ENCODE results near the gene POU2AF3. TPM values are rescaled to one million over a fixed set of nuclear protein-coding genes. Genes with fewer than 3 reads are reported as not detected.

Gene POU2AF3
- total RNA-seq, 2 experiments from 2014 or later, result not detected

- Mint-ChIP-seq H3K4me1 (ENCODE audit: low read depth) (no peaks in the 10 kb centered on the region), H3K27ac (no peak overlapping the region), H3K36me3 (ENCODE audit: low read depth) (no peaks in the 10 kb centered on the region), H3K27me3 (peaks cover 35% of the 10 kb centered on the region), H3K9me3 (no peaks in the 10 kb centered on the region), H3K4me3 (no peak overlapping the region)
- DNase-seq (no peak), ATAC-seq (ENCODE audit: poor library complexity) (no peak)
- H3K4me1 ChIP-seq (ENCODE audit: insufficient read depth, low read length), result no peaks in the 10 kb centered on the region
- CTCF ChIA-PET, result no interaction called here
- TF ChIP-seq, protein P1, sequence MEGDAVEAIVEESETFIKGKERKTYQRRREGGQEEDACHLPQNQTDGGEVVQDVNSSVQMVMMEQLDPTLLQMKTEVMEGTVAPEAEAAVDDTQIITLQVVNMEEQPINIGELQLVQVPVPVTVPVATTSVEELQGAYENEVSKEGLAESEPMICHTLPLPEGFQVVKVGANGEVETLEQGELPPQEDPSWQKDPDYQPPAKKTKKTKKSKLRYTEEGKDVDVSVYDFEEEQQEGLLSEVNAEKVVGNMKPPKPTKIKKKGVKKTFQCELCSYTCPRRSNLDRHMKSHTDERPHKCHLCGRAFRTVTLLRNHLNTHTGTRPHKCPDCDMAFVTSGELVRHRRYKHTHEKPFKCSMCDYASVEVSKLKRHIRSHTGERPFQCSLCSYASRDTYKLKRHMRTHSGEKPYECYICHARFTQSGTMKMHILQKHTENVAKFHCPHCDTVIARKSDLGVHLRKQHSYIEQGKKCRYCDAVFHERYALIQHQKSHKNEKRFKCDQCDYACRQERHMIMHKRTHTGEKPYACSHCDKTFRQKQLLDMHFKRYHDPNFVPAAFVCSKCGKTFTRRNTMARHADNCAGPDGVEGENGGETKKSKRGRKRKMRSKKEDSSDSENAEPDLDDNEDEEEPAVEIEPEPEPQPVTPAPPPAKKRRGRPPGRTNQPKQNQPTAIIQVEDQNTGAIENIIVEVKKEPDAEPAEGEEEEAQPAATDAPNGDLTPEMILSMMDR (IDR thresholded peaks at IDR 0.05), result no peak
- no peaks in the 10 kb centered on the region for H3K9me3 ChIP-seq (ENCODE audit: control insufficient read depth in 1 of 2, insufficient read depth in 1 of 2, low read length in 2 of 2)
- no peaks in the 10 kb centered on the region for H3K36me3 ChIP-seq (ENCODE audit: insufficient read depth, low read length)
- no peak overlapping the region for H3K4me3 ChIP-seq (ENCODE audit: low read length)
- POLR2A ChIA-PET, result no interaction called here
- intact Hi-C loops (cut with DNase I, micrococcal nuclease), result loop anchor here in 1 of 2 experiments (5.0 kb wide), 1 partner anchor 39 kb away; no protein-coding TSS in a partner anchor
- H3K27me3 ChIP-seq (ENCODE audit: control insufficient read depth in 1 of 2, insufficient read depth in 2 of 2, low read length in 2 of 2), result peaks cover 6% of the 10 kb centered on the region in 2 experiments
- H3K27ac ChIP-seq (ENCODE audit: low read depth in 1 of 2, low read length in 2 of 2), result no peak overlapping the region
Measured at GRCh38 chr11:111308140-111308539, 9.8 kb downstream of the POU2AF3 start.

- TF ChIP-seq, protein P1 (IDR thresholded peaks at IDR 0.05), result no peak
- Histone ChIP-seq H3K27me3 (ENCODE audit: control insufficient read depth in 1 of 2, insufficient read depth in 2 of 2, low read length in 2 of 2) (peaks cover 0 to 6% of the 10 kb centered on the region in 2 experiments), H3K4me3 (ENCODE audit: low read length) (no peak overlapping the region), H3K9me3 (ENCODE audit: control insufficient read depth in 1 of 2, insufficient read depth in 1 of 2, low read length in 2 of 2) (no peaks in the 10 kb centered on the region), H3K27ac (ENCODE audit: low read depth in 1 of 2, low read length in 2 of 2) (no peak overlapping the region), H3K4me1 (ENCODE audit: insufficient read depth, low read length) (no peaks in the 10 kb centered on the region), H3K36me3 (ENCODE audit: insufficient read depth, low read length) (no peaks in the 10 kb centered on the region)
- intact Hi-C loops (cut with DNase I, micrococcal nuclease), result loop anchor here in 1 of 2 experiments (5.0 kb wide), 1 partner anchor 38 kb away; no protein-coding TSS in a partner anchor
- H3K4me1 Mint-ChIP-seq (ENCODE audit: low read depth), result no peaks in the 10 kb centered on the region
- H3K27me3 Mint-ChIP-seq, result peaks cover 35% of the 10 kb centered on the region
- no peak for DNase-seq
- no peak overlapping the region for H3K4me3 Mint-ChIP-seq
- no peak overlapping the region for H3K27ac Mint-ChIP-seq
- ChIA-PET POLR2A (no interaction called here), CTCF (no interaction called here)
- no peaks in the 10 kb centered on the region for H3K36me3 Mint-ChIP-seq (ENCODE audit: low read depth)
- no peaks in the 10 kb centered on the region for H3K9me3 Mint-ChIP-seq
- no peak for ATAC-seq (ENCODE audit: poor library complexity)
Measured at GRCh38 chr11:111309215-111309915, 11.0 kb downstream of the POU2AF3 start.

- POLR2A ChIA-PET, result no interaction called here
- intact Hi-C loops (cut with DNase I, micrococcal nuclease), result no loop called here
- TF ChIP-seq, protein P1 (IDR thresholded peaks at IDR 0.05), result no peak
Measured at GRCh38 chr11:111310088-111310487, 11.7 kb downstream of the POU2AF3 start.

More at GRCh38 chr11:111310088-111310487, 11.7 kb downstream of the POU2AF3 start:
- no peaks in the 10 kb centered on the region for H3K36me3 Mint-ChIP-seq (ENCODE audit: low read depth)
- Histone ChIP-seq H3K9me3 (ENCODE audit: control insufficient read depth in 1 of 2, insufficient read depth in 1 of 2, low read length in 2 of 2) (no peaks in the 10 kb centered on the region), H3K27ac (ENCODE audit: low read depth in 1 of 2, low read length in 2 of 2) (no peak overlapping the region), H3K4me1 (ENCODE audit: insufficient read depth, low read length) (no peaks in the 10 kb centered on the region), H3K4me3 (ENCODE audit: low read length) (no peak overlapping the region), H3K36me3 (ENCODE audit: insufficient read depth, low read length) (no peaks in the 10 kb centered on the region), H3K27me3 (ENCODE audit: control insufficient read depth in 1 of 2, insufficient read depth in 2 of 2, low read length in 2 of 2) (peaks cover 0 to 6% of the 10 kb centered on the region in 2 experiments)
- no peak for ATAC-seq (ENCODE audit: poor library complexity)
- CTCF ChIA-PET, result no interaction called here
- no peak overlapping the region for H3K4me3 Mint-ChIP-seq
- H3K27ac Mint-ChIP-seq, result no peak overlapping the region
- H3K9me3 Mint-ChIP-seq, result no peaks in the 10 kb centered on the region
- peaks cover 37% of the 10 kb centered on the region for H3K27me3 Mint-ChIP-seq
- DNase-seq, result no peak
- no peaks in the 10 kb centered on the region for H3K4me1 Mint-ChIP-seq (ENCODE audit: low read depth)

Data from CD4-positive, alpha-beta T cell (primary cell).